Heart left ventricle (tissue), 16 donors: Measurements from ENCODE around the gene WDR83. TPM values are rescaled to one million over a fixed set of nuclear protein-coding genes. Genes with fewer than 3 reads are reported as not detected.

Experiments
- ATAC-seq, 4 donors: fragments of 200-7000 bp; cut with Tn5 transposase; one replicate each; pipeline ENCODE4 v1.9.1; 2020 to 2022; ENCODE audit warnings: moderate library complexity in 4 of 4, mild to moderate bottlenecking in 3 of 4, moderate number of reproducible peaks in 1 of 4
- DNase-seq, 5 donors: peaks; one replicate each; pipeline ENCODE4 v3.0.0-alpha.2; 2020
- H3K27ac ChIP-seq, 12 donors: fragments of 200-600 bp; sonication (generic) in 4 of 12; one replicate each; pipeline versions ENCODE4 v1.5.0 to v1.8.0; 2016 to 2022; ENCODE audit warnings: mild to moderate bottlenecking in 2 of 12
- H3K27me3 ChIP-seq, 9 donors: fragments of 200-600 bp; sonication (generic) in 2 of 9; one replicate each; pipeline versions ENCODE4 v1.5.1 to v1.8.0; 2016 to 2022; ENCODE audit warnings: mild to moderate bottlenecking in 3 of 9
- H3K36me3 ChIP-seq, 9 donors: fragments of 200-600 bp; sonication (generic) in 2 of 9; one replicate each; pipeline versions ENCODE4 v1.5.0 to v1.8.0; 2018 to 2022; ENCODE audit warnings: mild to moderate bottlenecking in 2 of 9
- H3K4me1 ChIP-seq, 12 donors: fragments of 200-600 bp; sonication (generic) in 4 of 12; one replicate each; pipeline versions ENCODE4 v1.5.0 to v1.8.0; 2016 to 2022; ENCODE audit warnings: mild to moderate bottlenecking in 3 of 12
- H3K4me3 ChIP-seq, 12 donors: fragments of 200-600 bp; sonication (generic) in 4 of 12; one replicate each; pipeline versions ENCODE4 v1.5.0 to v1.8.0; 2017 to 2022; ENCODE audit warnings: mild to moderate bottlenecking in 9 of 12, moderate library complexity in 4 of 12
- H3K9me3 ChIP-seq, 12 donors: fragments of 200-600 bp; sonication (generic) in 4 of 12; one replicate each; pipeline versions ENCODE4 v1.5.0 to v1.8.0; 2016 to 2022; ENCODE audit warnings: mild to moderate bottlenecking in 1 of 12
- POLR2A ChIP-seq, 2 donors: fragments of 450-650 bp; IDR thresholded peaks; one replicate each; pipeline ENCODE4 v1.6.1; 2017; ENCODE audit warnings: antibody characterized with exemption in 2 of 2, mild to moderate bottlenecking in 2 of 2, moderate library complexity in 2 of 2
- WGBS, 4 donors: extraction: QIAGEN DNeasy Blood & Tissue Kit in 2 of 4; methylation state at CpG; one replicate each; pipeline versions ENCODE4 v1.1.5 to v1.1.7; 2013 to 2018; 5-methylcytosine and 5-hydroxymethylcytosine counted together
- intact Hi-C, 10 donors: fragments of 100-400 bp; cut with DNase I; formaldehyde crosslinking; loops; one replicate each; pipeline versions ENCODE4 v1.11.1 to v1.14.2; 2022
- polyA plus RNA-seq, 2 donors: library from polyadenylated mRNA; stranded (reverse); fragments of 200-250 nt; gene quantifications; one replicate each; pipeline ENCODE4 v1.2.3, GENCODE V29; 2013
- total RNA-seq, 9 donors: library from RNA; depleted of rRNA in 2 of 9; stranded (reverse); fragments of >200 nt in 2 of 9; fragmentation: NEBNext Ultra II Directional in 3 of 9; extraction: Animal tissue kit (Norgen Biotek cat#: 25700) in 3 of 9; gene quantifications; one replicate each; pipeline versions ENCODE4 v1.1.0 to v1.2.4, GENCODE V29; 2016 to 2023
- TF ChIP-seq, protein P1 (sequence below), 12 donors: fragments of 200-600 bp; sonication (generic) in 4 of 12; IDR thresholded peaks; one replicate each; pipeline versions ENCODE4 v1.5.0 to v1.8.0; 2018 to 2022; ENCODE audit warnings: antibody characterized with exemption in 12 of 12, mild to moderate bottlenecking in 5 of 12
- donor health status: ischemic (EF 13 %, LVEDD 7.1; RV severe dilation, severe dysfunction).
- donor health status: healthy with polysubstance abuse.
- donor health status: DM: no; HTN: yes; CAD: no.
- donor health status: DM: no; HTN: no; CAD: no.
- donor health status: ischemic (EF 25% LVEDD 6.9; RV normal size, moderate dysfunction).
- donor health status: ischemic (EF 25% LVEDD 5.7; RV mildly dilated, moderate dysfunction).
- donor health status: healthy.
- donor health status: DM: yes; HTN: yes; CAD: no.
- donor health status: ischemic (EF 35%, LVEDD 5.7; RV mildly dilated, moderate dysfunction).
- donor health status: nonischemic (EF 11% LVEDD 7.7; RV severe dilation, severe dysfunction).
- donor health status: DM: yes; HTN: yes; CAD: no.
- donor health status: PGD.
- donor health status: ischemic (EF 29% LVEDD 5.4; RV normal size, mild dysfunction).
- donor health status: nonischemic (EF 23%, LVEDD 6.1; RV moderate dilation, normal function).

WDR83 gene
- total and polyA plus RNA-seq, 11 donors, result 6.0 to 13.0 (median 7.9) TPM

DNA sequence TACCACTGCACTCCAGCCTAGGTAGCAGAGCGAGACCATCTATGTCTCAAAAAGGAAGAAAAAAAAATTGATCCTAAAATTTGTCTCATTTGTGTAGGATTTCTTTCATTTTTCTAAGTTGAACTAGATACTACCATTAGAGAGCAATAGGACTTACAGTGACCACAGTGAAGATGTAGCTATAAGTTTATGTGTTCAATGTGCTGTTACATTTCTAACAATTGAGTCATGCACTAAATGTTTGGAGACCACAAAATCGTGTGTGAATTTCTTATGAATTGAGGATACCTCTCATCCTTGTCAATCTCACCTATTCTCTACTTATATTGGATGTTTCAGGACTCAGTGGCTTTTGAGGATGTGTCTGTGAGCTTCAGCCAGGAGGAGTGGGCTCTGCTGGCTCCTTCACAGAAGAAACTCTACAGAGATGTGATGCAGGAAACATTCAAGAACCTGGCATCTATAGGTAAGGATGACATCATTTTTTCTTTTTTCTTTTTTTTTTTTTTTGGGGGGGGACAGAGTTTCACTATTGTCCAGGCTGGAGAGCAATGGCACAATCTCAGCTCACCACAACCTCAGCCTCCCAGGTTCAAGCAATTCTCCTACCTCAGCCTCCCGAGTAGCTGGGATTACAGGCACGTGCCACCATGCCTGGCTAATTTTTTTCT, 43.1 kb upstream of the WDR83 start:
- DNase-seq, result no peak
- 87 to 92% (median 88%) methylated on average over 4 of the region's 4 CpGs for WGBS, 4 donors
- Histone ChIP-seq H3K36me3 (peaks cover 2 to 56% (median 50%) of the 10 kb centered on the region in 9 donors), H3K4me3 (no peak overlapping the region), H3K4me1 (peaks cover 0 to 16% (median 4%) of the 10 kb centered on the region in 12 donors), H3K27me3 (no peaks in the 10 kb centered on the region), H3K9me3 (peaks cover 0 to 19% (median 10%) of the 10 kb centered on the region in 12 donors), H3K27ac (no peak overlapping the region)
- no peak for ATAC-seq
- no peak for TF ChIP-seq POLR2A (IDR thresholded peaks at IDR 0.05)
- TF ChIP-seq, protein P1, sequence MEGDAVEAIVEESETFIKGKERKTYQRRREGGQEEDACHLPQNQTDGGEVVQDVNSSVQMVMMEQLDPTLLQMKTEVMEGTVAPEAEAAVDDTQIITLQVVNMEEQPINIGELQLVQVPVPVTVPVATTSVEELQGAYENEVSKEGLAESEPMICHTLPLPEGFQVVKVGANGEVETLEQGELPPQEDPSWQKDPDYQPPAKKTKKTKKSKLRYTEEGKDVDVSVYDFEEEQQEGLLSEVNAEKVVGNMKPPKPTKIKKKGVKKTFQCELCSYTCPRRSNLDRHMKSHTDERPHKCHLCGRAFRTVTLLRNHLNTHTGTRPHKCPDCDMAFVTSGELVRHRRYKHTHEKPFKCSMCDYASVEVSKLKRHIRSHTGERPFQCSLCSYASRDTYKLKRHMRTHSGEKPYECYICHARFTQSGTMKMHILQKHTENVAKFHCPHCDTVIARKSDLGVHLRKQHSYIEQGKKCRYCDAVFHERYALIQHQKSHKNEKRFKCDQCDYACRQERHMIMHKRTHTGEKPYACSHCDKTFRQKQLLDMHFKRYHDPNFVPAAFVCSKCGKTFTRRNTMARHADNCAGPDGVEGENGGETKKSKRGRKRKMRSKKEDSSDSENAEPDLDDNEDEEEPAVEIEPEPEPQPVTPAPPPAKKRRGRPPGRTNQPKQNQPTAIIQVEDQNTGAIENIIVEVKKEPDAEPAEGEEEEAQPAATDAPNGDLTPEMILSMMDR (IDR thresholded peaks at IDR 0.05), result no peak
- intact Hi-C loops, result no loop called here

DNA sequence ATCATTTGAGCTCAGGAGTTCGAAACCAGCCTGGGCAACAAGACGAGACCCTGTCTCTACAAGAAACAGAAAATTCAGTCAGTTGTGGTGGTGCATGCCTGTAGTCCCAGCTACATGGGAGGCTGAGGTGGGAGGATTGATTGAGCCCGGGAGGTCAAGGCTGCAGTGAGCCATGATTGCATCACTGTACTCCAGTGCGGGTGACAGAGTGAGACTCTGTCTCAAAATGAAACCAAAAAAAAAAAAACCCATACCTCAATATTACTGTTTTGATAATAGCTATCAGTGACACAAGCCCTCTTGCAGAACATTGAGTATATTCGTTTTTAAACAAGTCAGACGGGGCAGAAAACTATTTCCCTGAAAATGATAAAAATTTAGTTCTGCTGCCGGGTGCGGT, 39.6 kb upstream of the WDR83 start:
- H3K4me1 ChIP-seq, result peaks cover 0 to 5% (median 0%) of the 10 kb centered on the region in 12 donors
- H3K9me3 ChIP-seq, result peaks cover 0 to 30% (median 11%) of the 10 kb centered on the region in 12 donors
- H3K36me3 ChIP-seq, result peaks cover 7 to 88% (median 82%) of the 10 kb centered on the region in 9 donors
- no peak overlapping the region for H3K27ac ChIP-seq
- DNase-seq (no peak), ATAC-seq (no peak)
- no peak overlapping the region for H3K4me3 ChIP-seq
- H3K27me3 ChIP-seq, result no peaks in the 10 kb centered on the region
- intact Hi-C loops, result no loop called here
- 93 to 99% (median 97%) methylated on average over 8 of the region's 8 CpGs for WGBS, 4 donors
- TF ChIP-seq POLR2A (IDR thresholded peaks at IDR 0.05), result no peak
- TF ChIP-seq, protein P1 (IDR thresholded peaks at IDR 0.05), result no peak

DNA sequence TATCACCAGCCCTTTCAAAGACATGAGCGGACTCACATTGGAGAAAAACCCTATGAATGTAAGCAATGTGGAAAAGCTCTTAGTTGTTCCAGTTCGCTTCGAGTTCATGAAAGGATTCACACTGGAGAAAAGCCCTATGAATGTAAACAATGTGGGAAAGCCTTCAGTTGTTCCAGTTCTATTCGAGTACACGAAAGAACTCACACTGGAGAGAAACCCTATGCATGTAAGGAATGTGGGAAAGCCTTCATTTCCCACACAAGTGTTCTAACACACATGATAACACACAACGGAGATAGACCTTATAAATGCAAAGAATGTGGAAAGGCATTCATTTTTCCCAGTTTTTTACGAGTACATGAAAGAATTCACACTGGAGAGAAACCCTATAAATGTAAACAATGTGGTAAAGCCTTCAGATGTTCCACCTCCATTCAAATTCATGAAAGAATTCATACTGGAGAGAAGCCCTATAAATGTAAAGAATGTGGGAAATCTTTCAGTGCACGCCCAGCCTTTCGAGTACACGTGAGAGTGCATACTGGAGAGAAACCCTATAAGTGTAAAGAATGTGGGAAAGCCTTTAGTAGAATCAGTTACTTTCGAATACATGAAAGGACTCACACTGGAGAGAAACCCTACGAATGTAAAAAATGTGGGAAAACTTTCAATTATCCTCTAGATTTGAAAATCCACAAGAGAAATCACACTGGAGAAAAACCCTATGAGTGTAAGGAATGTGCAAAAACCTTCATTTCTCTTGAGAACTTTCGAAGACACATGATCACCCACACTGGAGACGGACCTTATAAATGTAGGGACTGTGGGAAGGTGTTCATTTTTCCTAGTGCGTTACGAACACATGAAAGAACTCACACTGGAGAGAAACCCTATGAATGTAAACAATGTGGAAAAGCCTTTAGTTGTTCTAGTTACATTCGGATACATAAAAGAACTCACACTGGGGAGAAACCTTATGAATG, 38.3 kb upstream of the WDR83 start:
- Histone ChIP-seq H3K4me1 (peaks cover 0 to 2% (median 0%) of the 10 kb centered on the region in 12 donors), H3K27ac (no peak overlapping the region), H3K4me3 (no peak overlapping the region), H3K36me3 (peaks cover 7 to 96% (median 87%) of the 10 kb centered on the region in 9 donors), H3K27me3 (no peaks in the 10 kb centered on the region), H3K9me3 (peaks cover 0 to 30% (median 11%) of the 10 kb centered on the region in 12 donors)
- intact Hi-C loops, result no loop called here
- 97 to 99% (median 97%) methylated on average over 17 of the region's 17 CpGs for WGBS, 4 donors
- TF ChIP-seq, protein P1 (IDR thresholded peaks at IDR 0.05), result no peak
- TF ChIP-seq POLR2A (IDR thresholded peaks at IDR 0.05), result no peak
- DNase-seq, result no peak
- no peak for ATAC-seq

DNA sequence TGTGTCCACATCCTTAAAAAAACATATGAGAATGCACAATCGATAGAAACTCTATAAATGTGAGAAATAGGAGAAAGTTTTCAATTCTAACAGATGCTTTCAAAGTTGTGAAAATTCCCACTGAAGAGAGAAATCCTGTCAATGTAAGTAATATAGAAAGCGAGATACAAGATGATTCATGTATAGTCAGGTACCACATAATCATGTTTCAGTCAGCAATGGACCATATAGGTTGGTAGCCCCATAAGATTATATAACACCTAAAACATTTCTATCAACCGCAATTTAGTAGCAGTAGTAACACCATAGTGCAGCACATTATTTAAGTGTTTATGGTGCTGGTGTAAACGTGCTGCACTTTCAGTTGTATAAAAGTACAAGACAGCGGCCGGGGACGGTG, 37.4 kb upstream of the WDR83 start:
- H3K27ac ChIP-seq, result no peak overlapping the region
- DNase-seq, result no peak
- peaks cover 0 to 30% (median 11%) of the 10 kb centered on the region in 12 donors for H3K9me3 ChIP-seq
- H3K4me3 ChIP-seq, result no peak overlapping the region
- H3K27me3 ChIP-seq, result no peaks in the 10 kb centered on the region
- 93 to 99% (median 98%) methylated on average over 7 of the region's 7 CpGs for WGBS, 4 donors
- TF ChIP-seq, protein P1 (IDR thresholded peaks at IDR 0.05), result no peak
- no peak for TF ChIP-seq POLR2A (IDR thresholded peaks at IDR 0.05)
- intact Hi-C loops, result no loop called here
- no peaks in the 10 kb centered on the region for H3K4me1 ChIP-seq
- H3K36me3 ChIP-seq, result peaks cover 7 to 93% (median 79%) of the 10 kb centered on the region in 9 donors
- ATAC-seq, result no peak
